COLO668 (cell line): ENCODE data around the gene PIM3.

Source experiments
- DNase-seq: peaks from one replicate; lab custom pipeline; 2025; ENCODE audit not compliant: unreplicated experiment; lab: John Stamatoyannopoulos, UW

The PIM3 gene

GRCh38 chr22:49927483-49928184 is 32.9 kb upstream of the PIM3 start:
- DNase-seq: no peak

DNA sequence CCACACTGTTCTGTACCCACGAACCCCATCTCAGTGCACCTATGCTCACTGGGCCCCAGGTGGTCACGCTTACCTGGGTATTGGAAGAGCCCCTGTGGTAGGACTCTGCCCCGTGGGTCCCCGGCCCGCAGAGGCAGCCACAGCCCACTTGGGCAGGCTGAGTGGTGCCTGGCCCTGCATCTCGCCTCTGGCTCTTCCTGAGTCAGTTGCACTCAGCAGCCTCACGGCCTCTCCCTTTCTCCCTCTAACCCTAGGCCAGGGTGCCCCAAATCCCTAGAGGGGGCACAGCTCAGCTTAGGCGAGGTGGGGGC is 32.4 kb upstream of the PIM3 start:
- no peak for DNase-seq

GRCh38 chr22:49928555-49929210 is 31.9 kb upstream of the PIM3 start:
- DNase-seq: no peak

DNA sequence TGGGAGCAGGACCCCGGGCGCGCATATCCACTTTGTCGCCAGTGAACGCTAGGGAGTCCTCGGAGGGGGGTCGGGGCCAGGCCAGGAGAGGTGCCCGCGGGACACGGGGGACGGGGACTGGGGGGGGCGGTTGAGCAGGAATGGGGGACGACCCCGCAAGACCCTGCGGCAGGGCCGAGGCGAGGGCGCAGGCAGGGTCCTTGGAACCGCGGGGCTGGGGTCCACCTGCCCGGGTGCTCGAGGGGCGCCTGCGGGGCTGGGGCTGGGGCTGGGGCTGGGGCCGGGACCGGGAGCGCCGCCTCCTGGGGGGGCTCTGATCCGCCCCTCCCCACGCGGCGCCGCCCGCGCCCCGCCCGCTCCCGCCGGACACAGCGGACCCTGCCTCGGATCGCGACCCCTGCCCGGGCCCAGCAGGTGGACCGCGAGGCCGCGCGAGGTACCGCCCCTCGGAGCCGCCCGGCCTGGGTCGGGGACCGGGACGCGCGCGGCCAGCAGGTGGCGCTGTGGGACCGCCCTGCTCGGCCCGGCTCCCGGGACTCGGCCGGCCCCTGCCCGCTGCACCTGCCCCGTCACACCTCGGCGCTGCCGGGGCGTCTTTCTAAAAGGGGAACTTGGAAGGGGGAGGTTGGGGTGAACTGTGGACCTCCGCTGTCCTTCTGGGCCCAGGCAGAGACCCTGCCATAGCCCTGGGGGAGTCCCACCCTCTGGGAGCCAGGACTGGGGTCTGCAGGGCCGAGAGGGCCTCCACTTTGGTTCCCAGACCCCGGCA is 31.2 kb upstream of the PIM3 start:
- DNase-seq: peak; percentile 77

GRCh38 chr22:49929994-49930575 is 30.5 kb upstream of the PIM3 start:
- DNase-seq: no peak

GRCh38 chr22:49930596-49931412 is 29.8 kb upstream of the PIM3 start:
- peak; percentile 70 for DNase-seq

GRCh38 chr22:49933236-49934159 is 27.1 kb upstream of the PIM3 start:
- no peak for DNase-seq

DNA sequence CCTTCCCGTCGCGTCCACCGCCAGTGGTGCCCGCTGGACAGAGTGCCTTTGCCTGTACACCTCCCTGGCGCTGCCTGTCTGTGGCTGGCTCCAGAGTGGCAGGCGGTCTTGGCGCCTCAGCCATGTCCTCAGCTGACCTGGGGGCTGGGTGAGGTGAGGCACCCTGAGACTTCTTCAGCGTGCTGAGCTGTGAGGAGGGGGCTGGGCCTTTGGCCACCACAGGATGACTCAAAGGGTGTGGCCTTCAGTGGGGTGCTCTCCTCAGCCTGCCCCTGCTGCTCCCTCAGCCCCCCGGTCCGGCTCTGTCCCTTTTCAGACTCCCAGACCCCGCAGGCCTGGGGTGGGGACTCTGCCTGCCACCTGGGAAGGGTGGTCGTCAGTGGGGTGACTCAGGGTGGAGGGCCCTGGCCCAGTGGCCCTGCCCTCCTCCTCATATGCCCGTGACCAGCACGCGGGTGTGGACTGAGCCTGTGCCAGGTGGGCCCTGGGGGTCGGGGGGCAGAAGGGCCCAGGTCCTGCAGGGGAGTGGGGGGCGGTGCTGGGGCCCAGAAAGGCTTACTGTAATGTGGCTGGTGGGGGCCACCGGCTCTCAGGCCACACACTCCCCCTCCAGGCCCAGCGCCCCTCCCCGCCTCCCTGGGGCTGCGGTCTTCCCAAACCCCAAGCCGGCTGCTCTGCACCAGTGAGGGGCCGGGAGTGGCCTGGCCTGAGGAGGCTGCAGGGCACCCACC is 26.2 kb upstream of the PIM3 start:
- peak; percentile 9 for DNase-seq

GRCh38 chr22:49934891-49935557 is 25.5 kb upstream of the PIM3 start:
- peak; percentile 59 for DNase-seq

DNA sequence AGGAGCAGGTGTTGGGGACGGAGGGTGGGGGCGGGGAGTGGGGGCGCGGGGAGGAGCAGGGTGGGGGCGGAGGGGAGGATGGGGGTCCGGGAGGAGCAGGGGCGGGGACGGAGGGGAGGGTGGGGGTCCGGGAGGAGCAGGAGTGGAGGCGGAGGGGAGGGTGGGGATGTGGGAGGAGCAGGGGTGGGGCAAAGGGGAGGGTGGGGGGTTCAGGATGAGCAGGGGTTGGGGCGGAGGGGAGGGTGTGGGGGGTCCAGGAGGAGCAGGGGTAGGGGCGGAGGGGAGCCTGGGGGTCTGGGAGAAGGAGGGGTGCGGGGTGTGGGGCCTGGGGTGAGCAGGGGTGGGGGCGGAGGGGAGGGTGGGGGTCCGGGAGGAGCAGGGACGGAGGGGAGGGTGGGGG is 25.0 kb upstream of the PIM3 start:
- DNase-seq: no peak

GRCh38 chr22:49936018-49936972 is 24.3 kb upstream of the PIM3 start:
- DNase-seq: peak; percentile 67

DNA sequence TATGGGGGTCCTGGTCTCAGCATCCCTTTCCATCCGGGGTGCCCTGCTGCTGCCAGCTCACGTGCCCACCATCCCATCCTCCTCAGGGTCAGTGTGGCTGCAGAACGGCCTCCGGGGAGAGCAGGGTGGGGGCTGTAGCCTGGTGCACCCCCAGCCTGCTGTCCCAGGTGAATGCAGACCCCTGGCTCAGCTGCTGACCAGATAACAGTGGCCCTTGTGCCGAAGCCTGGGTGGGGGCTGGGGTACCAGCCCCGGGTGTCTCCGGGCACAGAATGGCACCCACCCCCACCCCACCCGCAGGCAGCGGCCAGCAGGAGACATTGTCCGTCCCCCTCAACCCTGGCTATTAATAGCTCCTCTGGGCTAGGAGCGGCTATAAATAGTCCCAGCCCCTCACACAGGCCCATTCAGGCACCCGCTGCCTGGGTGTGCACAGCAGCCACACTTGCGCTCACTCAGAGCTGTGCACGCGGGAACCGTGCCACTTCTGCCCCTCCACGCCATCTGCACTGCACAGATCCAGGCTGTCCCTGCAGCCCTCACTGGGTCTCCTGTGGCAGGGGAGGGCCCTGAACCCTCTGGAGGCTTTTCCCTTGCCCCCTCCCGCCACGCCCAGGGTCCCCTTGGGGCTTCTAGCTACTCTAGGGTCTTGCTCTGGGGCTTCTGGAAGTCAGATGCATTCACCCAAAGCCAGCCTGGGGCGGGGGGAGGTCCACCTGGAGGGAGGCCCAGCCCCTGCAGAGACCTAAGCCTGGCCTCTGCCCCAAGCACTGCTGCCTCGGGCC is 23.4 kb upstream of the PIM3 start:
- no peak for DNase-seq

GRCh38 chr22:49937758-49938564 is 22.6 kb upstream of the PIM3 start:
- DNase-seq: no peak

GRCh38 chr22:49938565-49939136 is 21.9 kb upstream of the PIM3 start:
- DNase-seq: no peak

DNA sequence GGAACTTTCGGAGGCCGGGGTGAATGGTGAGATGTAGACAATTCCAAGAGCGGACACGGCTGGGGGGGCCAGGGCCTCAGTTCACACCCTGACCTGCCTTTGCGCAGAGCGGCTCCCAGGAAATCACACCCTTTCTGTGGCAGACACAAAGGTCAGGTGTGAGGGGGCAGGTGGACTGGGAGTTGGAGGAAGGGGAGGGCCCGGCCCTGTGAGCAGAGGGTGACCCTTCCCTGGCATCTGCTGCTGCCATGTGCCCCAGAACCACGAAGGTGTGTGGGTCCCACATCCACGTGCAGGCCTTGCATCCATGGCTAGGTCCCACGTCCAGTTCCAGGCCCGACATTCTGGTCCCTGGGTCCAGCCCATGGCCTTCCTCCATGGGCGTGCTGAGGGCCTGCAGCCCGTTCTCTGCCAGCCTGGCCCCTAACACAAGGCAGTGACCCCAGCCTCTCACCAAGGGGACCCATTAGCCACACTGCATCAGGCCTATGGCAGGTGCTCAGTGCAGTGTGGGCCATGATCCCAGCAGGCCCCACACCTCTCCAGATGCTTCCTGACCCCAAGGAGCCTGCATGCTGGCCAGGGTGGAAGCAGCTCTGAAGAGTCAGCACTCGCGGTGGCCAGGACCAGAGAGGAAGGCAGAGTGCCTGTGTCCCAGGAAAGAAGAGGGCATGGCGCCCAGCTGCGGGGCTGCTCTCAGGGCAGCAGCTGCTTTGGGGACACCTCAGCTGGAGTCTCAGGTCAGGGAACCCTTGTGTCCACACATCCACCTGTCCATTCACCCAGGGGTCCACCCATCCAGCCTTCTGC is 18.9 kb upstream of the PIM3 start:
- no peak for DNase-seq
